Sigmoid colon (tissue), 7 donors: Measurements from ENCODE around the gene P2RY14. TPM values are rescaled to one million over a fixed set of nuclear protein-coding genes. Genes with fewer than 3 reads are reported as not detected.

Experiments
- DNase-seq: peaks from one replicate; pipeline ENCODE4 v3.0.0-alpha.2; 2019
- H3K27ac ChIP-seq, 4 donors: fragments of 200-600 bp; sonication (generic); one replicate each; pipeline ENCODE4 v1.5.1; 2016 to 2019; ENCODE audit warnings: mild to moderate bottlenecking in 1 of 4
- H3K27me3 ChIP-seq, 3 donors: fragments of 200-600 bp; sonication (generic); one replicate each; pipeline ENCODE4 v1.5.1; 2019; ENCODE audit warnings: mild to moderate bottlenecking in 1 of 3
- H3K36me3 ChIP-seq, 4 donors: fragments of 200-600 bp; sonication (generic); one replicate each; pipeline ENCODE4 v1.5.1; 2016 to 2019
- H3K4me1 ChIP-seq, 4 donors: fragments of 200-600 bp; sonication (generic); one replicate each; pipeline ENCODE4 v1.5.1; 2017 to 2019
- H3K4me3 ChIP-seq, 4 donors: fragments of 200-600 bp; sonication (generic); one replicate each; pipeline ENCODE4 v1.5.1; 2017 to 2019; ENCODE audit warnings: mild to moderate bottlenecking in 2 of 4, moderate library complexity in 1 of 4
- H3K9me3 ChIP-seq, 4 donors: fragments of 200-600 bp in 3 of 4; sonication (generic) in 3 of 4; one replicate each; pipeline versions ENCODE4 v1.5.1 to v1.6.1; 2013 to 2019
- CTCF ChIP-seq, 4 experiments: fragments of 450-650 bp in 3 of 4; fragments of 200-600 bp in 1 of 4; IDR thresholded peaks; one replicate each; pipeline ENCODE4 v1.5.1; 2016 to 2019; ENCODE audit warnings: antibody characterized with exemption in 4 of 4, mild to moderate bottlenecking in 3 of 4, moderate library complexity in 2 of 4
- EP300 ChIP-seq, 4 donors: sonication (generic); formaldehyde crosslinking; IDR thresholded peaks; one replicate each; pipeline ENCODE4 v1.6.1; 2017; ENCODE audit warnings: antibody characterized with exemption in 4 of 4
- POLR2A ChIP-seq, 2 donors: fragments of 450-650 bp; IDR thresholded peaks; one replicate each; pipeline ENCODE4 v1.6.1; 2016; ENCODE audit warnings: antibody characterized with exemption in 2 of 2, mild to moderate bottlenecking in 2 of 2, moderate library complexity in 2 of 2
- POLR2AphosphoS5 ChIP-seq, 4 donors: sonication (generic); formaldehyde crosslinking; IDR thresholded peaks; one replicate each; pipeline ENCODE4 v1.6.1; 2017; ENCODE audit warnings: antibody characterized with exemption in 4 of 4
- WGBS, 2 donors: extraction: QIAGEN DNeasy Blood & Tissue Kit; methylation state at CpG; one replicate each; pipeline ENCODE4 v1.1.7; 2013; 5-methylcytosine and 5-hydroxymethylcytosine counted together
- intact Hi-C: fragments of 100-400 bp; cut with DNase I; formaldehyde crosslinking; loops from one replicate; pipeline ENCODE4 v1.15.1; 2023
- polyA plus RNA-seq, 3 donors: library from polyadenylated mRNA; stranded (reverse); fragments of 200-250 nt; gene quantifications; one replicate each; pipeline ENCODE4 v1.2.3, GENCODE V29; 2013
- total RNA-seq, 4 donors: library from RNA; depleted of rRNA; stranded (reverse); fragments of >200 nt; gene quantifications; one replicate each; pipeline ENCODE4 v1.1.0, GENCODE V29; 2016
- donor health status: healthy with polysubstance abuse.
- donor health status: Bipolar disorder and iron deficiency.
- donor health status: healthy.

The P2RY14 gene
- total and polyA plus RNA-seq, 7 donors: 2.5 to 26.7 (median 6.5) TPM

- no peak for DNase-seq
- H3K36me3 ChIP-seq: no peaks in the 10 kb centered on the region
- intact Hi-C loops: no loop called here
- peaks cover 0 to 22% (median 8%) of the 10 kb centered on the region in 4 donors for H3K4me1 ChIP-seq
- TF ChIP-seq CTCF (IDR thresholded peaks at IDR 0.05) (no peak), EP300 (IDR thresholded peaks at IDR 0.05) (no peak), POLR2AphosphoS5 (IDR thresholded peaks at IDR 0.05) (no peak), POLR2A (IDR thresholded peaks at IDR 0.05) (no peak)
- H3K9me3 ChIP-seq: no peaks in the 10 kb centered on the region
- WGBS, 2 donors: 46 to 76% methylated on average over 1 of the region's 1 CpG
- no peak overlapping the region for H3K27ac ChIP-seq
- H3K27me3 ChIP-seq: no peaks in the 10 kb centered on the region
- no peak overlapping the region for H3K4me3 ChIP-seq
These were observed 63.9 kb downstream of the P2RY14 start for GRCh38 chr3:151214459-151214858.

- 88 to 90% methylated on average over 5 of the region's 5 CpGs for WGBS, 2 donors
- no peak overlapping the region for H3K4me3 ChIP-seq
- no peak for TF ChIP-seq POLR2AphosphoS5 (IDR thresholded peaks at IDR 0.05)
- TF ChIP-seq POLR2A (IDR thresholded peaks at IDR 0.05): no peak
- TF ChIP-seq CTCF (IDR thresholded peaks at IDR 0.05): no peak
- no peak for TF ChIP-seq EP300 (IDR thresholded peaks at IDR 0.05)
- no peaks in the 10 kb centered on the region for H3K9me3 ChIP-seq
- H3K27me3 ChIP-seq: no peaks in the 10 kb centered on the region
- no peak for DNase-seq
- no peaks in the 10 kb centered on the region for H3K36me3 ChIP-seq
- peaks cover 0 to 22% (median 8%) of the 10 kb centered on the region in 4 donors for H3K4me1 ChIP-seq
- intact Hi-C loops: no loop called here
- no peak overlapping the region for H3K27ac ChIP-seq
These were observed 64.5 kb downstream of the P2RY14 start for GRCh38 chr3:151213881-151214280.

GRCh38 chr3:151213151-151213550 is 65.2 kb downstream of the P2RY14 start:
- no peaks in the 10 kb centered on the region for H3K27me3 ChIP-seq
- no peak overlapping the region for H3K27ac ChIP-seq
- TF ChIP-seq POLR2A (IDR thresholded peaks at IDR 0.05): no peak
- TF ChIP-seq POLR2AphosphoS5 (IDR thresholded peaks at IDR 0.05): no peak
- WGBS, 2 donors: 82 to 84% methylated on average over 4 of the region's 4 CpGs
- intact Hi-C loops: no loop called here
- no peak for DNase-seq
- H3K4me1 ChIP-seq: peaks cover 0 to 22% (median 8%) of the 10 kb centered on the region in 4 donors
- no peaks in the 10 kb centered on the region for H3K9me3 ChIP-seq
- no peaks in the 10 kb centered on the region for H3K36me3 ChIP-seq
- H3K4me3 ChIP-seq: no peak overlapping the region

GRCh38 chr3:151210676-151211381 is 67.5 kb downstream of the P2RY14 start:
- H3K4me1 ChIP-seq: no peaks in the 10 kb centered on the region
- no peak overlapping the region for H3K4me3 ChIP-seq
- H3K27me3 ChIP-seq: no peaks in the 10 kb centered on the region
- H3K9me3 ChIP-seq: no peaks in the 10 kb centered on the region
- no peak overlapping the region for H3K27ac ChIP-seq
- intact Hi-C loops: no loop called here
- H3K36me3 ChIP-seq: no peaks in the 10 kb centered on the region
- no peak for DNase-seq
- TF ChIP-seq POLR2AphosphoS5 (IDR thresholded peaks at IDR 0.05): no peak
- no peak for TF ChIP-seq POLR2A (IDR thresholded peaks at IDR 0.05)
- no peak for TF ChIP-seq CTCF (IDR thresholded peaks at IDR 0.05)
- no peak for TF ChIP-seq EP300 (IDR thresholded peaks at IDR 0.05)
- WGBS, 2 donors: 10 to 29% methylated on average over 4 of the region's 4 CpGs

GRCh38 chr3:151209654-151210053 is 68.7 kb downstream of the P2RY14 start:
- 82 to 93% methylated on average over 3 of the region's 3 CpGs for WGBS, 2 donors
- DNase-seq: no peak

More at GRCh38 chr3:151209654-151210053, 68.7 kb downstream of the P2RY14 start:
- Histone ChIP-seq H3K9me3 (no peaks in the 10 kb centered on the region), H3K4me1 (no peaks in the 10 kb centered on the region), H3K27ac (no peak overlapping the region), H3K36me3 (no peaks in the 10 kb centered on the region), H3K4me3 (no peak overlapping the region), H3K27me3 (no peaks in the 10 kb centered on the region)
- intact Hi-C loops: no loop called here
- TF ChIP-seq CTCF (IDR thresholded peaks at IDR 0.05) (no peak), POLR2AphosphoS5 (IDR thresholded peaks at IDR 0.05) (no peak), EP300 (IDR thresholded peaks at IDR 0.05) (no peak), POLR2A (IDR thresholded peaks at IDR 0.05) (no peak)
